Sciatic nerve (tissue), 2 donors: ENCODE data around the gene FXN. TPM values are rescaled to one million over a fixed set of nuclear protein-coding genes. Genes with fewer than 3 reads are reported as not detected.

ENCODE experiments used
- ATAC-seq: fragments of 200-7000 bp; cut with Tn5 transposase; one replicate; pipeline ENCODE4 v1.9.1; 2020; ENCODE audit warnings: mild to moderate bottlenecking, moderate library complexity
- DNase-seq: peaks from one replicate; pipeline ENCODE4 v3.0.0-alpha.2; 2020; ENCODE audit warnings: low spot score
- intact Hi-C: fragments of 100-400 bp; cut with DNase I; formaldehyde crosslinking; loops from one replicate; pipeline ENCODE4 v1.14.2; 2022
- total RNA-seq: library from RNA; stranded (reverse); fragmentation: NEBNext Ultra II Directional; extraction: Animal tissue kit (Norgen Biotek cat#: 25700); gene quantifications from one replicate; pipeline ENCODE4 v1.2.1, GENCODE V29; 2021
- donor health status: DM: no; HTN: no; CAD: no.
- donor health status: DM: no; HTN: no; CAD: no.

FXN gene
- total RNA-seq, 1 donor from 2014 or later, result 7.2 TPM

DNA sequence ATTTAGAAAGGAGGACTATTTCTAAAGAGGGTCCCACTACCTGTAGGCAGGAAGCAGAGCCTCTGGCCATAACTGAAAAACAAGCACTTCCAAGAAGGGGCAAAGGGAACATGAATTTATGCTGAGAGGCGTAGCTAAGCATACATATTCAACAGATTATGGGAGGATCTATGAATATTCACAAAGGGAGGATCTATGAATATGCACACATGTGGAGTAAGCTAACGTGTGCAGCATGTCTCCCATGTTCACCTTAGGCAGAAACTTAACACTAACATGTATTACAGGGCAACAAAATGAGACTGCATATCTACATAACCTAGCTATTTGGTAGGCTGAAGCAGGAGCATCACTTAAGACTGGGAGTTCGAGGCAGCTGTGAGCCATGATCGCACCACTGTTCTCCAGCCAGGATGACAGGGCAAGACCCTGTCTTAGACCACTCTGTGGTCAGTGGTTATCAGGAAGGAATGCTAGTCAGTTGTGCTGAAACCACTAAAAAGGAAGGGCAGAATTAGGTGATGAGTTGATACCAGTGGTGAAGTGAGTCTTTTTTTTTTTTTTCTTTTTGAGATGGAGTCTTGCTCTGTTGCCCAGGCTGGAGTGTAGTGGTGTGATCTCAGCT, 20.8 kb downstream of the FXN start:
- intact Hi-C loops, result no loop called here
- DNase-seq, result peak; percentile 6
- ATAC-seq, result no peak

DNA sequence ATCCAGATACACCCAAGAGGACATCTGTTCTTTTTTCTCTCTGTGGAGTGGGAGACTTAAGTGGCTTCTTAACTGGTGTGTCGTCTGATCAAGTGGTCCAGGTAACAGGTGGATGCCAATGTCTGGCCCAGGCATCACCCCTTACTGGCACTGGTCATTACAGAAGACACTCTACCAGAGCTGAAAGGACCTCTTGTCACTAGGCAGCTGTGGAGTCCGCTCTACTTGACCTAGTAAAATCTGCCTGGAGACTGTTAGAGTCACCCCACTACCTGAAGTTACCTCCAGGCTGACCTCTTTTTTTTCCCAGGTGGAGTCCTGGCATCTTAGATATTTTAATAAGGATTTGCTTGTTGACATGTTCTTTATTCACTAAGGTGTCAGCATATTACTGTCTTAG, 22.5 kb downstream of the FXN start:
- ATAC-seq, result no peak
- intact Hi-C loops, result no loop called here
- no peak for DNase-seq

DNA sequence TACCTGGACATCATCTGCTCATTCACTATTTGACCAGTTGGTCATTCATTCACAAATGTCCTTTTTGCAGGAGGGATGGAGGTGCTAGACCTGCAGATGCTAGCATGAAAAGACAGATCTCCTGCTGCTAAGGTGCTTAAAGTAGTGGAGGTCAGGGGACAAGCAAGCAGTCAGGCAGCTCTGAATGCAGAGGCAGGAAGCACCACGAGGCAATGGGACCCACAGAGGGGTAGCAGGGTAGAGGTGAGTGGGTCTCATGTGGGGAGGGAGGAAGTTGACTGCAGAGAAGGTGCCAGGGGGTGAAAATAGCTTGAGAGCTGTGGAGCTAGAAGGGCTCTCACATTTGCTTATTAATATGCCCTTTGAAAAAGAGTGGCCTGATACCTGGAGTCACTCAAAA, 25.2 kb downstream of the FXN start:
- DNase-seq (peak; percentile 2), ATAC-seq (no peak)
- intact Hi-C loops, result no loop called here

DNA sequence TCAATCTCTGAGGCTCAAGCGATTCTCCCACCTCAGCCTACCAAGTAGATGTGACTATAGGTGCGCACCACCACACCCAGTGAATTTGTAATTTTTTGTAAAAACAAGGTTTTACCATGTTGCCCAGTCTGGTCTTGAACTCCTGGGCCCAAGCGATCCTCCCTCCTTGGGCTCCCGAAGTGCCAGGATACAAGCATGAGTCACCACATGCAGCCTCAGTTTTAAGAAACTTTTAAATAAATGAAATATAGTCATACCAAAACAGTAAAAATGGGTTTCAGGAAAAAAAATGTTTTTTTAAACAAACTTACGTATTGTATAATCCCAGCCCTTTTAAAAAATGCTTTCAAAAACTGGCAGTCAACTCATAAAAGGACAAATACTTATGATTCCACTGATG, 26.6 kb downstream of the FXN start:
- intact Hi-C loops, result no loop called here
- DNase-seq, result peak; percentile 0
- ATAC-seq, result no peak

DNA sequence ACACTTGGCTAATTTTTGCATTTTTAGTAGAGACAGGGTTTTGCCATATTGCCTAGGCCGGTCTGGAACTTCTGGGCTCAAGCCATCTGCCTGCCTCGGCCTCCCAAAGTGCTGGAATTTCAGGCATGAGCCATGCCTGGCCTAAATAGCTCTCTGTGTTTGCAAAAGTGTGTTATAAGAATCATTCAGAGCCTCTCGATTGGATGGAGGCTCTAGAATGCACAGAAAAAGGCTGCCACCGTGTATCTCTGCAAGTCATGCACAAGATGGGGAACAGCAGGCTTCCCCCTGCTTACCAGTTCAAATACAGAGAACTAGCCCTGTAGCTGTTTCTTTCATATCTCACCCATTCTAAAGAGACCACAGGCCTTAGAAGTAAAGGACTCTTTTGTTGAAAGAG, 28.3 kb downstream of the FXN start:
- peak; percentile 22 for DNase-seq
- intact Hi-C loops, result no loop called here
- ATAC-seq, result no peak

DNA sequence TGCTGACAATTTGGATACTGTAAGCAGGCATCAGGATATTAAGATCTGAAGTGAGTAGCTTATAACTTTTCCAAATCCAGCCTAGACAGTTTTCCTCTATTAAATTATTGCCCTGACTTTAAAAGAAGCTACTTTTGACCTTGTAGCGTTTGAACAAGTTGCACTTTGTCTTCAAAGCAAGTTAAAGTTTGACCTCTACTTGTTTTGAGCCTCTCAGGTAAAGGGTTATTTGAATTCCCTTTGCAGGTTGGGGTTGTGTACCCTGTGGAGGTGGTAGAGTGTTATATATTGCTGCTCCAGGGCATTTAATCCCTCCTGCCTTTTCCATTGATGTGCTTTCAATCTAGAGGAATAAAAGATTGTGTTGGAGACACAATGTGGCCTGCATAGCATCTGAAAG, 30.1 kb downstream of the FXN start:
- no peak for DNase-seq
- ATAC-seq, result no peak
- intact Hi-C loops, result no loop called here

DNA sequence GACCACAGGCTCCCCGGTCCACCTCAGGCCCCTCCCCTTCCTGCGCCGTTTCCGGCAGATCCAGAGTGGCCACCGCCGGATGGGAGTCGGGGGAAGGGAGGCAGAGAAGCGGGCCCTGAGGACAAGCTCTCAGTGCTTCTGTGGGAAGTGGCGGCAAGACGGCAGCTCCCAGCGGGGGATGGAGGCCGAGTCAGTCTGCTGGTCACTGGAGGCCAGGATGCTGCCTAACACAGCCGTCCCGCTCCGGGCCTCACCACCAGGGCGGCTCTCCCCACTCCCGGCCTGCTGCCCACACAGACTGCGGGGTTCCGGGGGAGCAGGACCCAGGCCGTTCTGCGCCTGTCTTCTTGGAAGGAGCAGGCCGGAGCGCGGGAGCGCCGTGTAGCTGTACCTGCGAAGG, 31.4 kb downstream of the FXN start:
- ATAC-seq, result no peak
- no peak for DNase-seq
- intact Hi-C loops, result no loop called here

DNA sequence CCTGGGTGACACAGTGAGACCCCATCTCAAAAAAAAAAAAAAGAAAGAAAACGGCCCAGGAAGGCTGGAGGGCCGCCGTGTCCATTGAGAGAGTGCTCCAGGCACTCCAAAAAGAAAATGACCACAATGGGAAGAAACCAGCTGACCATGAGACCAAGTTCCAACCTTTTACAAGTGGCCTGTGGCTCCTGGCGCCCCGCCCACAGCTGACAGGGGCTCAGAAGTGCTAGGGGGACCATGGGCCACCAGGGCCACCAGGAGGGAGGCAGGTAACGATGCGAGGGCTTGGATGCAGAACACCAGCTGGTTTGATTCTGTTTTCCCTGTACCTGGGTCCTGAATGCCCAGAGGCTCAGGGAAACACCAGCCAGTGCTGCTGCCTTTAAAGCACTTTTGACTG, 34.6 kb downstream of the FXN start:
- ATAC-seq (no peak), DNase-seq (no peak)
- intact Hi-C loops, result no loop called here

DNA sequence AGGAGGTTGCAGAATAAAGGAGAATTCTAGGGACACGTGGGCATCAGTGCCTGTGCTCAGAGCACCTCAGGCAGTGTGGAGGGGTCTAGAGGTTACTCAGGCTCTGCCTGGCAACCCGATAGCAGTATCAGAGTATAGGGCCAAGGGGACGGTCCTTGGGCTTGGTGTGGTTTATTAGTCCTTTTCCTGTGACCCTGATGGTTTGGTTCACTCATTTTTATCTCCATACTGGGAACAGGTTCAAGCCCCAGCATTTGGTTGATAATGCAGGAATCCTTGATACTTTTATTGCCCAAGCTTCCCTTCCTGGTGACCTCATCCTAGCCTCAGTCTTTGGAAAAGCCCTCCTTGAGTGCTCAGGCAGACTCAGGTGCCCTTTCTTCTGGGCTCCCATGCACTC, 35.5 kb downstream of the FXN start:
- DNase-seq (no peak), ATAC-seq (no peak)
- intact Hi-C loops, result no loop called here

DNA sequence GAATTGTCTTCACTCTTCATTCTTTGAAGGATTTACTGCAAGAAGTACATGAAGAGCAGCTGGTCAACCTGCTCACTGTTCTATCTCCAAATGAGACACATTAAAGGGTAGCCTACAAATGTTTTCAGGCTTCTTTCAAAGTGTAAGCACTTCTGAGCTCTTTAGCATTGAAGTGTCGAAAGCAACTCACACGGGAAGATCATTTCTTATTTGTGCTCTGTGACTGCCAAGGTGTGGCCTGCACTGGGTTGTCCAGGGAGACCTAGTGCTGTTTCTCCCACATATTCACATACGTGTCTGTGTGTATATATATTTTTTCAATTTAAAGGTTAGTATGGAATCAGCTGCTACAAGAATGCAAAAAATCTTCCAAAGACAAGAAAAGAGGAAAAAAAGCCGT, 37.6 kb downstream of the FXN start:
- ATAC-seq (no peak), DNase-seq (no peak)
- intact Hi-C loops, result no loop called here

DNA sequence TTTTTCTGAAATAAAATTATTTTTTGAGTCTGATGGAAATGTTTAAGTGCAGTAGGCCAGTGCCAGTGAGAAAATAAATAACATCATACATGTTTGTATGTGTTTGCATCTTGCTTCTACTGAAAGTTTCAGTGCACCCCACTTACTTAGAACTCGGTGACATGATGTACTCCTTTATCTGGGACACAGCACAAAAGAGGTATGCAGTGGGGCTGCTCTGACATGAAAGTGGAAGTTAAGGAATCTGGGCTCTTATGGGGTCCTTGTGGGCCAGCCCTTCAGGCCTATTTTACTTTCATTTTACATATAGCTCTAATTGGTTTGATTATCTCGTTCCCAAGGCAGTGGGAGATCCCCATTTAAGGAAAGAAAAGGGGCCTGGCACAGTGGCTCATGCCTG, 39.2 kb downstream of the FXN start:
- ATAC-seq, result no peak
- no peak for DNase-seq
- intact Hi-C loops, result no loop called here

DNA sequence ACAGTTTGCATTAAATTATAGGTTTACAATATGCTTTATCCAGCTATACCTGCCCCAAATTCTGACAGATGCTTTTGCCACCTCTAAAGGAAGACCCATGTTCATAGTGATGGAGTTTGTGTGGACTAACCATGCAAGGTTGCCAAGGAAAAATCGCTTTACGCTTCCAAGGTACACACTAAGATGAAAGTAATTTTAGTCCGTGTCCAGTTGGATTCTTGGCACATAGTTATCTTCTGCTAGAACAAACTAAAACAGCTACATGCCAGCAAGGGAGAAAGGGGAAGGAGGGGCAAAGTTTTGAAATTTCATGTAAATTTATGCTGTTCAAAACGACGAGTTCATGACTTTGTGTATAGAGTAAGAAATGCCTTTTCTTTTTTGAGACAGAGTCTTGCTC, 41.0 kb downstream of the FXN start:
- no peak for DNase-seq
- intact Hi-C loops, result no loop called here
- peak; percentile 20 for ATAC-seq

DNA sequence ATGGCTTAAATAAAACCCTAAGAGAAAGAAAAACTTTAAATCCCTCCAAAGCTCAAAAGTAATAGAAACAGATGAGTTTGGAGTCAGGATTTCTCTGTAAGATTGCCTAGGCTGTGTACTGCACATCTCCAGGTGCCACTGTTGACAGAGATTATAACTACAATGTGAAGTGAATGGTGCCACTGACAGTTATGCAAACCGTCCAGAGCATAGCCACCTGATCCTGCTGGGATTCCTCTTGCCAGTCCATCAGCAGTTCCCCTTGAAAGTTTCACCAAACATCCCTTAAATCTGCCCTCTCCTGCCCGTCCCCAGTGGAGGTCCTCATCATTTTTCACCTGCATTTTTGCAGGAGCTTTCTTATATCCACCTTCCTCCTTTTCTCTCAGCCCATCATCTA, 42.5 kb downstream of the FXN start:
- intact Hi-C loops, result no loop called here
- peak; percentile 29 for ATAC-seq
- no peak for DNase-seq

DNA sequence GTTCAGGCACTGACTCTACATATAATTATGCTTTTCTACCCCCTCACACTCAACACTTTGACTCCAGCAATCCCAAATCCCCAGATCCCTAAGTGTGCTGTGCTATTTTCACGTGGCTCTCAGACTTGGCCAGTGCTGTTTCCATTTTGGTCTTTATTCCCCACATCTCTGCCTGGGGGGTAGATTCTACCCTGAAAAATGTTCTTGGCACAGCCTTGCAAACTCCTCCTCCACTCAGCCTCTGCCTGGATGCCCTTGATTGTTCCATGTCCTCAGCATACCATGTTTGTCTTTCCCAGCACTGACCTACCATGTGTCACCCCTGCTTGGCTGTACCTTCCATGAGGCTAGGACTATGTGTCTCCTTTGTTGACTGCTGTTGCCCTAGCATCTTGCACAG, 43.0 kb downstream of the FXN start:
- no peak for DNase-seq
- peak; percentile 97 for ATAC-seq
- intact Hi-C loops, result no loop called here

DNA sequence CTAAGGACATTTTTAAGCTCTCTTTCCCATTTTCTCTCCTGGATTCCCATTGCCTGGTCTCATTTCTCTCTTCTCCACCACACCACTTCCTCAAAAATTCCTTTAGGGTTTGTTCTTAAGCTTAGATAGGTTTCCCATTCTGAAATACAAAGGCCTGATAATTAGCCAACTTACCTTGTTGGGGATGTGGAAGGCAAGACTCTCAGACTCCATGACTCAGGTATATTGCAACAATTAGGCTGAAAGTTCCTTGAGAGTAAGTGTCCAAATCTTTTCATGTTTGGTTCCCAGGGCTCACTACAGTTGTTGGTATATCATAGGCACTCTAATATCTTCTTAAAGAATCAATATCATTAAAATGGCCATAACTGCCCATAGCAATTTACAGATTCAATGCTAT, 43.6 kb downstream of the FXN start:
- intact Hi-C loops, result no loop called here
- ATAC-seq (no peak), DNase-seq (no peak)

DNA sequence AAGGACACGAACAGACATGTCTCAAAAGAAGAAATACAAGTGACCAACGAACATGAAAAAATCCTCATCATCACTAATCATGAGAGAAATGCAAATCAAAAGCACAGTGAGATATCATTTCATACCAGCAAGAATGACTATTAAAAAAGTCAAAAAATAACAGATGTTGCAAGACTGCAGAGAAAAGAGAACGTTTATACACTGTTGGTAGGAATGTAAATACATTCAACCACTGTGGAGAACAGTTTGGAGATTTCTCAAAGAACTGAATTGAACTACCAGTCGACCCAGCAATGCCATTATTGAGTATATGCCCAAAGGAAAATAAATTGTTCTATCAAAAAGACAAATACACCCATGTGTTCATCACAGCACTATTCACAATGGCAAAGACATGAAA, 45.7 kb downstream of the FXN start:
- intact Hi-C loops, result no loop called here
- DNase-seq, result no peak
- ATAC-seq, result no peak

DNA sequence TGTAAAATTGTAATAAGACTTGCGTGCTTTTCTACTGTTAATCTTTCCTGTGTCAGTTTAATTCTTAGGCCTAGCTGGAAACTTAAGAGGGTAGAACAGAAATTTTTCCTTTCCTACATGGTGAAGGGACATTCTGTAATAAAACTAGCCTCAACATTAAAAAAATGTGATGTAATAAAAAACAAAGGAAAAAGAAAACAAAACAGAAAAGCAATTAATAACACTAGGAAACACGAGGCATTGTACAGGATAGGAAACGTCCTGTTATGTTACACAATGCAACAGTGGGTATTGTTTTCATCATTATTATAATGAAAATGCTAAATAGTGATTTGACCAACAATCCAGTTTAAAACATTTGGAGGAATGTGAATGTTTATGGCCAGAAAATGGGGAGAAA, 47.8 kb downstream of the FXN start:
- DNase-seq (no peak), ATAC-seq (no peak)
- intact Hi-C loops, result no loop called here

DNA sequence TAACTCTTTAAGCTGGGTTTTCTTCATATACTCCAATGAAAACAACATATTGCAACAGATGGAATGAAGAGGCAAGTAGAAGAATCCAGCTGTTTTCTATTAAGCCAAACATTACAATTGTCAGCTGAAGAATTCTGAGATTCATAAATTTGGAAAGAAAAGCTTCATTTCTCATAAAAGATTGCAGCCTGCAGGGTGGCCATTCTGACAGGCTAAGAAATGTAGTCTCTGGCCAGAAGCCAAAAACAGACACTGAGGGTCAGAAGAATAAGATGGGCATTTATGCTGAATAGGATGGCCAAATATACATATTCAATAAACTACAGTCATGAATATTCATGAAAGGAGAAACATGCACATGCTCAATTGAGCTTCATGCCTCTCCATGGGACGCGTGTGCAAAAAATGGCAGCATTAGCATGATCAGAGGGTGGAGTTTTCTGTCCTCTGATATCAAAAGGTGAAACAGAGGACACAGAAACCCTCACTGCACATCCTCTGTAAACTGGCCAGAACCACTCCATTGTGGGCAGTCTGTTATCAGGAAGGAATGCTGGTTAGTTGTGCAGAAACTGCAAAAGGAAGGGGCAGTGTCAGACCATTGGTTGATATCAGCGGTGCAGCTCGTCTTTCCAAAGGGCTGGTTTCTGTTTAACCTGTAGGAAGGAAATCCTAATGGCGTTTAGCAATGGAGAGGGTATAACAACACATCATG, 50.2 kb downstream of the FXN start:
- DNase-seq (no peak), ATAC-seq (peak; percentile 77)
- intact Hi-C loops, result no loop called here

DNA sequence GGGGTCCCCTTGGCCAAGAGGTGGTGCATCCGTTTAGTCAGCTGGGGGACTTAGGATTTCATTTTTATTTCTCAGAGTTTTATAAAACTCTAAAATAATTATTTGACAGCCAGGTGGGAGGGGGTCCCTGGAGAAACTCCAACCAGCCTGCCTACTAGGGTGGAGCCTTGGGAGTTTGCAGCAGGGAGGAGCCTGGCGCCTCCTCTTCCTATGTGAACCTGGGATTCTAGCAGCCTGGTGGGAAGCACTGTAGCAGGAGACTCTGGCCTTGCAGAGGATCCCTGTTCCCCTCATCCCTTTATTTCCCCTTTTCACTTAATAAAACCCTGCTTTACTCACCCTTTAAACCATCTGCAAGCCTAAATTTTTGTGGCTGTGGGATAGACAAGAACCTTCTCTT, 50.8 kb downstream of the FXN start:
- no peak for DNase-seq
- intact Hi-C loops, result no loop called here
- ATAC-seq, result no peak

DNA sequence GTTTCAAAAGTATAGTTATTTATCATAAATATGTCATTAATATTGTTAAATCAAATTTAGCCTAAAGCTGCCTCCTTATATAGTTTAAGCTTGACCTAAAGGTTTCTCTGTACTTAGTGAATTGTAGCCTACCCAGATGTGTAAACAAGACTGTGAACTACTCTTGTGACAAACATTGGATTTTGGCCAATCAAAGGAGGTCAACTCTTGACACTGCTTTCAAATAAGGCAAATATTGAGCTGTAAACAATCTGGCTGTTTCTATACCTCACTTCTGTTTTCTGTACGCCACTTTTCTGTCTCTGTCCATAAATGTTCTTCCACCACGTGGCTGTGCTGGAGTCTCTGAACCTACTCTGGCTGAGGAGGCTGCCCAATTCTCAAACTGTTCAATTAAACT, 51.2 kb downstream of the FXN start:
- intact Hi-C loops, result no loop called here
- DNase-seq (no peak), ATAC-seq (no peak)

DNA sequence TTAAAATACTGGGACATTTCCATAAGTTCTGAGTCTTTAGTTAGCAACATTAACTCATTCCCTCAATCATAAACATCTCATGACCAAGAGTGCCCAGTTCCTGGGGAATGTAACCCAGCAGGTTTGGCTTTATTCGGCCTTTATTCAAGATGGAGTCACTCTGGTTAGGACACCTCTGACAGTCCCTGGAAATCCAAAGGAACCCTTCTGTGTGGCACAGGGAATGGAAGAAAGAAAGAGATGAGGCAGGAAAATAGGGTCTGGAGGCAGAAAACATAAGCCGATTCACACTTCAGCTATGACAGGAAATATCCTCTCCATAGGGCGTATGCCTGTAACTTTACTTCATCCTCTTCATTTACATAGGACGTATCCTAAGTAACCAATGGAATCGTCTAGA, 53.5 kb downstream of the FXN start:
- DNase-seq (no peak), ATAC-seq (no peak)
- intact Hi-C loops, result no loop called here
